ENCODE measurements around the gene TRIM42.

DNA sequence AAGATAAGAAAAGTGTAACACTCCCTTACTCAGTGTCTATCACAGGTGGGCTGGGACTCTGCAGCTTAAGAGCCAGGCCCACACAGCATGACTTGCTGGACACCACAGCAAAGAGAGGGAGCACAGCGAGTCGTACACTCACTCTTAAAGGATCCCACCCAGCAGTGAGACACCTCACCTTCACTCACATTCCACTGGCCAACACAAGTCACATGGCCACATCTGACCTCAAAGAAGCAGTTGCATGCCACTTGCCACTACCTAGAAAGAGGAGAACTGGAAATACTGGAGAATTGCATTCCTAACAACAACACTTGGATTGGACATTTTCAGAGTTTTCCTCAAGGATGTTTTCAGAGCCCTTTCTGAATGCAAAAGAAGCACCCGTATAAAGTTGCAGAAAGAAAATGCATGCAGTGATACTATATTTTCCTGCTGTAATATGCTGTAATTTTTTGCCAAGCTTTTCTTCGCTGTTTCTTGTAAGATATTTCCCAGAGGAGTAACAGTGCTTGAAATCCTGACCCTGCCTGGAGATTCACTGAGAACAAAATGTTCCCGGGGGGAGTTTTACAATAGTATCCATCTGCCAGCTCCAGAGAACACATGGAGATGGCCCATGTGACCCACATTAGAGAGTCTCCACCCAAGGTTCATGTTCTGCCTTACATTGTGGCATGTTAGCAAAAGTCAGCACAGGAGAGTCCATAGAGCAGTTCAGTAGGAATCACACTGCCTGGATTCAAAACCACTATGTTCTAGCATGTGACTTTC, 42.2 kb downstream of the TRIM42 start:
- TF ChIP-seq BHLHE40 (IDR thresholded peaks at IDR 0.05; ENCODE audit: borderline replicate concordance) (no peak), SUZ12 (IDR thresholded peaks at IDR 0.05) (no peak), FOXA1 (IDR thresholded peaks at IDR 0.05) (no peak), TARDBP (IDR thresholded peaks at IDR 0.05) (no peak), ZNF384 (IDR thresholded peaks at IDR 0.05) (no peak), L3MBTL2 (conservative IDR thresholded peaks at IDR 0.05) (no peak), FOXM1 (IDR thresholded peaks at IDR 0.05; ENCODE audit: borderline replicate concordance) (no peak), SP1 (IDR thresholded peaks at IDR 0.05) (no peak), FOXK2 (IDR thresholded peaks at IDR 0.05) (no peak), NFRKB (IDR thresholded peaks at IDR 0.05) (no peak), ARNT (IDR thresholded peaks at IDR 0.05) (no peak)
- TF ChIP-seq, protein P1, sequence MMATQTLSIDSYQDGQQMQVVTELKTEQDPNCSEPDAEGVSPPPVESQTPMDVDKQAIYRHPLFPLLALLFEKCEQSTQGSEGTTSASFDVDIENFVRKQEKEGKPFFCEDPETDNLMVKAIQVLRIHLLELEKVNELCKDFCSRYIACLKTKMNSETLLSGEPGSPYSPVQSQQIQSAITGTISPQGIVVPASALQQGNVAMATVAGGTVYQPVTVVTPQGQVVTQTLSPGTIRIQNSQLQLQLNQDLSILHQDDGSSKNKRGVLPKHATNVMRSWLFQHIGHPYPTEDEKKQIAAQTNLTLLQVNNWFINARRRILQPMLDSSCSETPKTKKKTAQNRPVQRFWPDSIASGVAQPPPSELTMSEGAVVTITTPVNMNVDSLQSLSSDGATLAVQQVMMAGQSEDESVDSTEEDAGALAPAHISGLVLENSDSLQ (IDR thresholded peaks at IDR 0.05): no peak

All from HEK293T (cell line).